AG04450 (cell line): ENCODE results near the gene QRICH2. TPM values are rescaled to one million over a fixed set of nuclear protein-coding genes. Genes with fewer than 3 reads are reported as not detected.
A peak's percentile ranks its signal among the peaks of the same experiment; 100 is the strongest.
"Not testable (repeated sequence)": the region's sequence is repeated elsewhere in the genome, so short reads cannot be mapped to it uniquely, and the experiment has no call there.

ENCODE experiments used
- CTCF ChIA-PET: fragments of 300-600, 350-600 bp; formaldehyde crosslinking; extraction: SDS; loops from one replicate; lab custom pipeline; 2022; ENCODE audit warnings: antibody characterized with exemption, inconsistent platforms; lab: Charles Lee
- POLR2A ChIA-PET: fragments of 350-600 bp; formaldehyde crosslinking; extraction: SDS; loops from one replicate; lab custom pipeline; 2021; ENCODE audit warnings: antibody characterized with exemption, inconsistent platforms; lab: Yijun Ruan, JAX
- DNase-seq: peaks from one replicate; pipeline ENCODE4 v3.0.0-alpha.2; 2011; ENCODE audit warnings: low read depth, low spot score
- H3K27ac ChIP-seq: one replicate; pipeline ENCODE4 v1.5.1; 2012; ENCODE audit warnings: low read depth, low read length, control low read depth
- H3K27me3 ChIP-seq: one replicate; pipeline ENCODE4 v1.6.0; 2012; ENCODE audit warnings: low read length; ENCODE audit not compliant: control insufficient read depth, insufficient read depth
- H3K4me3 ChIP-seq: 2 replicates; pipeline ENCODE4 v1.5.1; 2011; ENCODE audit warnings: mild to moderate bottlenecking, low read depth, low read length, control low read depth
- H3K9me3 ChIP-seq: 2 replicates; pipeline ENCODE4 v1.5.1; 2012; ENCODE audit warnings: low read length; ENCODE audit not compliant: control insufficient read depth, insufficient read depth
- CTCF ChIP-seq: IDR thresholded peaks from 2 replicates; pipeline ENCODE4 v1.5.1; 2011; ENCODE audit warnings: low read depth, low read length, control low read depth, inconsistent platforms
- polyA plus RNA-seq: library from polyadenylated mRNA; depleted of rRNA; stranded (reverse); fragments of >200 nt; gene quantifications from 2 replicates; pipeline ENCODE4 v1.2.3, GENCODE V29; 2011

The QRICH2 gene
- polyA plus RNA-seq, 1 experiment, result 1.2 TPM

GRCh38 chr17:76248013-76248782, 59.9 kb downstream of the QRICH2 start:
- Histone ChIP-seq H3K4me3 (no peak overlapping the region), H3K9me3 (no peaks in the 10 kb centered on the region), H3K27me3 (peaks cover 24% of the 10 kb centered on the region), H3K27ac (no peak overlapping the region)
- ChIA-PET POLR2A (no interaction called here), CTCF (interaction anchor here (1.0 to 2.6 kb wide), 2 partner anchors 31 to 299 kb away, joined by 3 to 13 read pairs; no protein-coding TSS in a partner anchor)
- no peak for DNase-seq
- peak; percentile 32; the same call in 1 of the 2 replicates for TF ChIP-seq CTCF

- DNase-seq, result no peak
- peaks cover 33% of the 10 kb centered on the region for H3K27me3 ChIP-seq
- H3K27ac ChIP-seq, result no peak overlapping the region
- POLR2A ChIA-PET, result no interaction called here
- no peaks in the 10 kb centered on the region for H3K9me3 ChIP-seq
- no peak for TF ChIP-seq CTCF
- CTCF ChIA-PET, result interaction anchor here (0.6 to 2.6 kb wide), 2 partner anchors 32 to 99 kb away, joined by 4 to 13 read pairs; no protein-coding TSS in a partner anchor
- H3K4me3 ChIP-seq, result no peak overlapping the region
These were observed 60.8 kb downstream of the QRICH2 start for GRCh38 chr17:76247304-76247703.

- Histone ChIP-seq H3K4me3 (no peak overlapping the region), H3K9me3 (no peaks in the 10 kb centered on the region), H3K27ac (no peak overlapping the region), H3K27me3 (peaks cover 42% of the 10 kb centered on the region)
- CTCF ChIA-PET, result interaction anchor here (2.6 kb wide), 1 partner anchor 33 kb away, joined by 13 read pairs; no protein-coding TSS in a partner anchor
- TF ChIP-seq CTCF, result no peak
- DNase-seq, result no peak
- POLR2A ChIA-PET, result interaction anchor here (0.6 to 1.6 kb wide), 2 partner anchors 19 to 22 kb away, joined by 3 to 7 read pairs; partner anchors contain the start of gene UBALD2
These were observed 61.7 kb downstream of the QRICH2 start for GRCh38 chr17:76246080-76247066.

- H3K27ac ChIP-seq, H3K9me3 ChIP-seq, H3K4me3 ChIP-seq, DNase-seq, CTCF ChIA-PET: not testable (repeated sequence)
- POLR2A ChIA-PET, result interaction anchor here (0.8 to 1.6 kb wide), 2 partner anchors 20 kb away, joined by 3 to 7 read pairs; partner anchors contain the start of gene UBALD2
- peaks cover 52% of the 10 kb centered on the region for H3K27me3 ChIP-seq
These were observed 63.4 kb downstream of the QRICH2 start for GRCh38 chr17:76244721-76245120.
